Suppressor macrophage treated with lipopolysaccharide for 4 hours (primary cell): Measurements from ENCODE around the gene TTLL9.
A peak's percentile ranks its signal among the peaks of the same experiment; 100 is the strongest.

Experiments used
- DNase-seq: peaks from one replicate; pipeline ENCODE4 v3.0.0-alpha.2; 2020

The TTLL9 gene

DNA sequence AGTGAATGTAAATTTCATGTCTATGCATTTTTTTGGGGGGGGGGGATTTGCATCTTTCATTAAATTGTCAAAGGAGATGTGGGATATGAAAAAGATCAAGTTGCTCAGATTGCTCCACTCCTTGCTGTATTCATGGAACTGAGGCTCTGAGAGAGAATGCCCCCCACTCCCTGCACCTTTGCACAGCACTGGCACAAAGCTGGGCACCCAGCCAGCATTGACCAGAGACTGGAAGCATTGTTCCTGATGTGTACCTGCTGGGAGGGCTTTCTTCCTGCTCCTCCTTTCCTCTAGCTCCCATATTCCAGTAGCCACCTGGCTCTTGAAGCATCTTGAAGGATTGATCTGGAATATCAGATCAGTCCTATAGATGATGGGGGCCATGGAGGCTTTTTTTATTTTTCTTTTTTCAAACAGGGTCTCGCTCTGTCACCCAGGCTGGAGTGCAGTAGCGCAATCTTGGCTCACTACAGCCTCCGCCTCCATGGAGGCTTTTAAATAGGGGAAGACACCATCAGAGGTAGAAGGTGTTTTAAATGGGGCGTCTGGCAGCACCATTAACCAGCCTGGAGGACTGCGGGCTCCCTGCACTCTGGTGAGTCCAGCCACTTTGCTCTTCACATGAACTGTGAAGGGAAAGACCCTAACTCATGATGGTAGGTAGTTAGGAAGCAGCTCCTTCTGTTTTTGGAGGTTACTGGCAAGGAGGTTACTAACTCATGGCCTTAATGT is 11.0 kb upstream of the TTLL9 start:
- DNase-seq = no peak

DNA sequence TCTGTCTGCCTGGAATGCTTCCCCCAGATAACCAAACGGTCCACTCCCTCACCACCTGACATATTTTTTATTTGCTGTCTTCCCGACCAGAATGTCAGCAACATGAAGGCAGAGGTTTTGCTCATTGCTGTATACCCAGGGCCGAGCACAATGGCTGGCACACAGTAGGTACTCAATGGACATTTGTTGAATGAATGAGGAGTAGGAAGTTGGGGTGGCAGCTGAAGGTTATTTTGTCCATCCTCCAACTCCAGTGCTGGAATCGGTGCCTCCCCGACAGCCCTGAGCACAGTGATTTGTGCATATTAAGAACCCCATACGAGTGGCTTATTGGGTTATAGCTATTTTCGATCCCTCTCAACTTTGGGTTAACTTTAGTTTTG is 10.4 kb upstream of the TTLL9 start:
- no peak for DNase-seq

DNA sequence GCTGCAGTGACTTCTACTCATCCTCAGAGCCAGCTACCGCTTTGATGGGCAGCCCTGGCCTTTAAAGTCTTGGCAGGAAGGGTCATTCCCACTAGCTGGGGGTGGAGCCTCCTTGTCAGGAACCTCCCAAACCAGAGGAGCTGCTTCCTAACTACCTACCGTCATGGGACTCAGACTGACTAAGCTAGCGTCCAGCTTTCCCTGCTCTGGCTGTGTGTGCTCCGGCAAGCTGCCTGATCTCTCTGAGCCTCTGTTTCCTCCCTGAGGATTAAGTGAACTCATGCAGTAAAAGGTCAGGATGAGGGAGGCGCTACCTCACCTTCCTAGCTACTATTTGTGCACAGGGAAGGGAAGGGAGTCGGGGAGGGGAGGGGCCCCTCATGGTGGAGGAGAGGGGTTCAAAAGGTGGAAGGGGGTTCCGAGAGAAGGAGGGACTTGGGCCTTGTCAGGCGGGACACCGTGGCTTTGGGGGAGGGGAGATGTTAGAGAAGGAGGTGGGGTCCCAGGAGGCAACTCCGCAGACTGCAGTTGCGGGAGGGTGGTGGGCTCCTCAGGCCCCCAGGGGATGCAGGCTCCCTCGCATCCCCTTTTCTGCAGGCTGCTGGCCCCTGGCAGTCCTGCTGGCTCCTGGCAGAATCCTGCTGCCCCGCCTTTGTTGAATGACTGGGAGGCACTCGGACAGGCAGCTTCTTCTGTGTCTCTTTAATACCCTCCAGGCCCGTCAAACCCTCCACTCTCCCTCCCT is 9.9 kb upstream of the TTLL9 start:
- no peak for DNase-seq

DNA sequence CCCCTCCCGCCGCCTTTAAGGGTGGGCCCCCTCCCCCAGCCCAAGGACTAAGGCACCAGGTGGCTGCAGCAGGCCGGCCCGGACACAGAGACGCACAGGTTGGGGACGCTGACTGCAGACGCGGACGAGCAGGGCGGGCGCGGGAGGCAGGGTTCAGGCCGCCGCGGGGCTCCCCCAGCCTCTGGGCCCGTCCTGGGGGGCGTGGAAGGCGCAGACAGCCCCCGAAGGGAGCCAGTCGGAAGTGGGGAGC is 9.4 kb upstream of the TTLL9 start:
- no peak for DNase-seq

DNA sequence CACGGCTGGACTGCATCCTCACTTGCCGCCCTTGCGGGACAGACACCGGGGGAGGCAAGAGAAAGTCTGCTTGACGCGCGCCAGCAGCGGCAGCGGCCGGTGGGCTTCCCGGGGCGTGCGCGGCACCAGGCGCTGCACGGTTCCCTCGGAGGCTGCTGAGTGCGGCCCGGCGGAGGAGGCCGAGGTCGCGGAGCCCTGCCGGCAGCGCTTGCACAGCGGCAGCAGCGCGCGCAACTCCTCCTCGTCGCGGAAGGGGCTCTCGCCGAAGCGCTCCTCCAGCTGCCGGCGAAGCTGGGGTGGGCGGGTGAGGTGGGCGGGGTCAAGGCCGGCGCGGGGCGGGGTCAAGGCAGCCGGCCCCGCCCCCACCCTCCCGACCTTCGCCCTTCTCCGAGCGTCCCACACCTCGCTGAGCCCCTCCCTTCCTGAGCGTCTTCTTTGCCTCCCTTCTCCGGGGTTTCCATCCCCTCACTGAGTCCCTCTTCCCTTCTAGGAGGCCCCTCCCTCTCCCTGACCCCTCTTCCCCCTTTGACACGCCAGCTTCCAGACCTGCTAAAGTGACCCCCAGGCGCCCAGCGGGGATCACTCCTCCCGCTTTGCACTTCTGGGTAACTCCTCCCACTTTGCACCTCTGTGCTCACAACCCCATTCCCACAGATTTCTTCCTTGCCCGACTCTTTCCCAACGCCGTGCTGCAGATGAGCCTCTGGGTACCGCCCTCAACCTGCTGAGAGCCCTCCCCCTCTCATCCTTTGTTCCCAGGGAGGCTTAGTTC is 8.9 kb upstream of the TTLL9 start:
- peak; percentile 75 for DNase-seq

DNA sequence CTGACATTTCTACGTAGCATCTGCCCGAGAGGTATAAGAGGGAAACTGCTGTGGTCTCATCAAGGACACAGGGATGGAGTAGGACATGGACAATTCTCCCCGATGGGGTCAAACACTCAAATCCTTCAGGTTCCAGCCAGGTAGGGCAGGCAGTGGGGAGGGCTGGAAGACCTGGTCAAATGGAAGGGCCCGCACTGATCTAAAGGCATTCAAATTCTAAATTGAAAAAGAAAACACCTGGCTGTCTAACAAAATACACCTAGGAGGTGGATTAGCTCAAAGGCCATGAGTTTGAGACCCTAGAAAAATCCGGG is 8.3 kb upstream of the TTLL9 start:
- DNase-seq = no peak

DNA sequence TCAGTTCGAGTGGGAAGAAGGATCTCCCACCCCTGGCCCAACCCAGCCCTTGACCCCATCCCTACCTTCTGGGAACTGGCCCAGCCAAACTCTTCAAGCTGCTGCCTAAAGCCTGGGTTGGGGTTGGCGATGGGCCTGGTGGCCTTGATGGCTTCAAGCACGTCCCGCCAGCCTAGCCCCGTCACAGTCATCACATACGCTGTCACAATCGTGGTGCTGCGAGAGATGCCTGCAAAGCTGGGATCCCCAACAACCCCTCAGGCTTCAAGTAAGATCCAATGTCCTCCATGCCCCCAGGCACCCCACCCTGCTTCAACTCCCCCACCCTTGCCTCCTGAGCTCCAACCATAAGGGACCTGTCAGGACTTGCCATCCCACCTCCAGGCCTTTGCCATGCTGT is 7.9 kb upstream of the TTLL9 start:
- DNase-seq = no peak

DNA sequence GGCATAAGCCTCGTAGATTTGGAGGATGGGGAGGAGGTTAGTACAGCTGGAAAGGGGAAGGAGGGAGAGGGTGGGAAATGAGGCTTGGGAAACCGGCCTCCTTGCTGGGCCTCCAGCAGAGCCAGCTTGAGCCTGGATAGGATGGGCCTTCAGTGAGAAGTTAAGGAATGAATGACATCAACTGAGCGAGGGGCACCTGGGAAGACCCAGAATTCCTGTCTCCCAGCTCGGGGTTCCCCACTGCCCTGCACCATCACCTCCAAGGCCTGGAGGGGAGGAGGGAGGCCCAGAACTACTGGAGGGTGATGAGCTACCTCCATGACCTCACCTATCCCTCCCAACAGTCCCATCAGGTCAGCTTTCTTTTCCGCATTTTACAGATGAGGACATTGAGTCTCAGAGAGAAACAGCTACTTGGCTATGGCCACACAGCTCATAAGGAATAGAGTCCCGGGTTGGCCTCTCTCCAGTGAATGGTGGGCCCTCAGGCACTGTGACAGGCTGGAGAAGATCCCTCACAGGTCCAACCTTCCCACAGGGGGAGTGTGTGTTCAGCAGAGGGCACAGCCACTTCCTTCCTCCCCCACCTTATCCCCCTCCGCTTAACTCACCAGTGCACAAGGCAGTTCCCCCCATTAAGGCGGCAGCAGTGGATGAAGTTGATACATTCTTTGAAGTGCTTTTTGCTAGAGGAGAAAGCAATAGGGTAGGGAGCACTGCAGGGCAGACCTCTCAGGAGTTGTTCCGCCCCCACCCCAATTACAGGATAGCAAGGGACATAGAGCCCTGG is 6.9 kb upstream of the TTLL9 start:
- DNase-seq = no peak

DNA sequence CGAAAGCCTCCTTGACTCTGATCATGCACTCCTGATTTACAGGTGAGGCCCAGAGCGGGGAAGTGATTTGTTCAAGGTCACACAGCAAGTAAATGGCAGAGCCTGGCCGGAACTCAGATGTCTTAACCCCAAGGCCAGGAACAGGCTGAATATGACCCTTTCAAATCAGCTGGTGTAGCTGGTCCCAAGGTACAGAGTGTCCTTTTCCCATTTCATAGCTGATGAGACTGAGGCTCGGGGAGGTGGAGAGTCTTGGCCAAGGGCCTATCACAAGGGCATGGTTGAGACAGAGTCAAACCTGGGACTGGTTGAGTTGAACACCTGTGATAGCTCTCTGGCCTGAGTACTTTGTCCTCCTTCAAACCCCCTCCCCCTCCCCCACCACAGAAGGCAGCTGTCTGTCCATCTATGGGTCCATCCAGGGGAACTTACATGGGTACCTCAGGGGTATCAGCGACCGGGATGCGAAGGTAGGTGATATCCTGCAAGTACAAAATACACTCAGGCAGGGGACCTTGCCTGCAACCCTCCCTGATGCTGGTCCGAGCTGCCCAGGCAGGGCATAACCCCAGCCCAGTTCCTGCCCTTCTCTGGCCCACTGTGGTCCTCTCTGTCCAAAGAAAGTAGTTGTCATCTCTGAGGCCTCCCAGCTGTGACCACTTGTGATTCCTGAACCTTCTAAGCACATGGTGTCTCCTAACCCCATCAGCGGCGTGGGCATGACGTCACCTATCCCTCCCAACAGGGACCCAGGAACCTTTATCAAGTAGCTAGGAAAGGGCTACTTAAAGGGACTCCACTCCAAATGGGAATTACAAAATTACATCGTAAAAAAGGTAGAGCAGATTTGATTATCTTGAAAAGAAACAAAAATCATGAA is 5.7 kb upstream of the TTLL9 start:
- DNase-seq = no peak

DNA sequence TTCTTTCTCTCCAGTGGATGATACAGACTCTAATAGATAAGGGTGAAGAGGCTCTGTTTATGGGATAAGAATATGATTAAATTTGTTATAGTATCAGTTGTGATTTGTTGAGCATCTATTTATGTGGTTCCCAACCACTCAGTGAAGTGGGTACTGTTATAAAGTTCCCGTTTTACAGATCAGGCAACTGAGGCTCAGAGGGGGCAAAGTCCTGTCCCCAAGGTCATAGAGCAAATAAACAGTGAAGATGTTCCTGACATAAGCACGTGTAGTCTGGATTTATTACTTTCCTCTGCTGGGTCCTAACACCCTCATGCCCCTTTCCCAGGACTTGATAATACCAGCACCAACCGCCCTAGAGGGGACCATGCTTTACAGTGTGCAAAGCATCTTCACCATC is 4.2 kb upstream of the TTLL9 start:
- DNase-seq = no peak

DNA sequence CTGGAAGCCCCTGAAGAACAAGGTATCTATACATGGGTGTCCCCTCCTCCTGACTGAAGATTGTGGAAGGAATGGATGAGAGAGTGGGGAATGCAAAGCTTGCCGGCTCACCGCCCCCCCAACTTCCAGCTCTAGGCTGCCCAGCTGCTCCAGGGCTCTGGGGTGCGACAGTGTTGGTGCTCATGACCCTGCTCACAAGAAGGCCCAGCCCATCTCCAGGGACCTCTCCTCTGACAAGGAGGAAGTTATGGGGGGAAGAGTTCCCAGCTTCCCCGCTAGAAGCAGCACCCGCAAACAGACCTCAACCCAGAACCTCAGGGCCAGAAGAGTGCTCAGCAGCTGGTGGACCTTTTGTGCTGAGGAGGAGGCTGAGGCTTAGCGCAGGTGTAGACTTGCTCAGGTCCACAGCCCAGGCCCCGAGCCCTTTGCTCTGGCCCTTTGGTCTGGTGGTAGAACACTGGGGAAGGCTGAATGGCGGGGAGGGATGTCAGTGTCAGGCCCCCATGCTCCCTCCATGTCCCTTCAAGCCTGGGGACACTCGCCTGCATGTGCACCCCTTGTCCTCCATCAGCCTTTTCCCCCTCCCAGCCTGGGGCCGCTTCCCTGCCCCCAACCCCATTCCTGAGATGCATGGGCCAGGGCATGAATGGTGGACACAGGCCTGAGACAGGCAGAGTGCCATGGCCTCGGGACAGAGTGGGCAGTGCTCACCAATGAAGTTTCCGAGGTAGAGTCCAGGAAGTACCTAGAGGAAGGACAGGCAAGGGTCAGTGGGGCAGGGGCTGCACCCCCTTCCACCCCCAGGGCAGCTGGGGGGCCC is 1.4 kb upstream of the TTLL9 start:
- DNase-seq = no peak

DNA sequence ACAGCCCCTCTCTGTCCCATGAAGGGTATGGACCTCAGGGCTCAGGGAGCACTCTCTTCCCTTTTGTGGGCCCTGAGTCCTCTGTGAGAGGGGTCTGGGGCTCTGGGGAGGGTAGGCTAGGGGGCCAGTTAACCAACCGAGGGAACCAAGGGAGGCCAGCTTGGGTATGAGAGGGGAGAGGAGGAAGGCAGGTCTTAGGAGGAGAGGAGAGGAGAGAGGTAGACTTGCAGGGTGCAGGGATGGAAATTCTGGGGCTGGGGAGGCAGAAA is 827 bp upstream of the TTLL9 start:
- no peak for DNase-seq

DNA sequence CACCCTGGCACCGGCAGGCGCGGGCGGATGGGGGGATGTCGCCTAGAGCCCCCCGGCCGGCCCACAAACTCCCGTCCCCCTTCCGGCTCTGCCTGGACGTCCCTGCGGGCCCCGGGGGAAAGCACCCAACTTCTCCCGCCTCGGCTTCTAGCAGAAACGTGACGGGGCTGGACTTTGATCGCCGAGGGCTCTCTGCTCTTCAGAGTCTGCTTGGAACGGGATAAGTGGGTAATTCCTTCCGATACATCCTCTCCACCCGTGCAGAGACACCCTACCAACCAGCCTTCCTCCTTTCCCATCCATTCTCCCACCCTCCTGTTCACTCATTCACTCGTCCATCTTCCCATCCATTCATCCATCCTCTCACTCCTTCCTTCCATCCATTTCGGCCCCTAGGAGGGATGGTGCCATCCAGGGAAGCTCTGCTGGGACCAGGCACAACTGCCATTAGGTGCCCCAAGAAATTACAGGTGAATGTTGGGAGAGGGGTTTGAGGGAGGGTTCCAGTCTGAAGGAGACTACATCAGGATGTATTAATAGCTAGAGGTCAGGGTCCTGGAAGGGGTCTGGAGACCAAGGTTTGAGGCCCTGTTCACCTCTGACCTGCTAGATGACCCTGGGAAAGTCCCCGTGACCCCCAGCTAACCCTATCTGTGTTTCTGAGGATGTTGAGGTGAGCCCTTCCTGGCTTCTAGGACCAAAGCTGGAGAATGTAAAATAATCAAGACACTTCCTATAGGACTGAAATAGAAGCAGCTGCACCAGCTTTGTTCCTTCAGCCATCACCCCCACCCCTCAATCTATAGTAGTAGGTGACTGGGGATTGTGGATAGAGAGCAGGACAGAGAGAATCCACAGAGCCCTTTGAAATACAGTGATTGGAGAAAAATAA is 538 bp downstream of the TTLL9 start:
- DNase-seq = no peak

DNA sequence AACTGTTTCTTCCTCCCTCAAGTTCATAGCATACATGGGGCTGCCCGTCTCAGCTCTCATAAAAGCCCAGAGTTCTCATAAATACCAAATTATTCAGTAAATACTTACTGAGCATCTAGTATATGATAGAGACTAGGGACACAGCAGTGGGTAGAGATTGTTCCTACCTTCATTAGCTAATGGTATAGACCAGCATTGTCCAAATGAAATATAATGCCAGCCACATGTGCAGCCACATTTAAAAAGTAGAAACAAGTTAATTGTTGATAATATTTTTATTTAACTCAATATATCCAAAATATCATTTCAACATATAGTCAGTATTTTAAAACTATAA is 1.2 kb downstream of the TTLL9 start:
- DNase-seq = no peak

DNA sequence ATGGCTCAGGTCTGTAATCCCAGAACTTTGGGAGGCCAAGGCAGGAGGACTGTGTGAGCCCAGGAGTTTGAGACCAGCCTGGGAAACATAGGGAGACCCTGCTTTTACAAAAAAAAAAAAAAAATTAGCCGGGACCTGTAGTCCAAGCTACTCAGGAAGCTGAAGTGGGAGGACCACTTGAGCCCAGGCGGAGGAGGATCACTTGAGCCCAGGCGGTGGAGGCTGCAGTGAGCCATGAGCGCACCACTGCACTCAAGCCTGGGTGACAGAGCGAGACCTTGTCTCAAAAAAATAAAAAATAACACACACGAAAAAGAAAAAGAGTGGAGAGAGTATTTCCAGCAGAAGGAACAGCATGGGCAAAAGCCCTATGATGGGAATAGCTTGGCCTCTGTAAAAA is 2.0 kb downstream of the TTLL9 start:
- no peak for DNase-seq

DNA sequence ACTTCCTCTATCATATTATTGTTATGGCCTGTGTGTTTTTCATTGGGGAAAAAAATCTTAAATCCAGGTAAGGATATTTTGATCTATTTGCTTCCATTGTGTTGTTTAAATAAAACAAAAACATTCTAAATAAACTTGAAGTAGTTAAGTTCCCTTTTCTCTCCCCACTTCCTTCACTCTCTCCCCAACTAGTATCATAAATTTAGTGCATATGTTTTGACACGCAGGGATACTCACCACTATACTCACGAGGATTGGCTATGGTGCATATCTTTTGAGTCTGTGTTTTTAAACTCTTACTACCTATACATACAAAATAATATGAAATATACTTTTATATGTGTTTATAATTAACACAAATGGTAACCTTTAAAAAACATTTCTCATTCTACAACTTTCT is 5.2 kb downstream of the TTLL9 start:
- no peak for DNase-seq

DNA sequence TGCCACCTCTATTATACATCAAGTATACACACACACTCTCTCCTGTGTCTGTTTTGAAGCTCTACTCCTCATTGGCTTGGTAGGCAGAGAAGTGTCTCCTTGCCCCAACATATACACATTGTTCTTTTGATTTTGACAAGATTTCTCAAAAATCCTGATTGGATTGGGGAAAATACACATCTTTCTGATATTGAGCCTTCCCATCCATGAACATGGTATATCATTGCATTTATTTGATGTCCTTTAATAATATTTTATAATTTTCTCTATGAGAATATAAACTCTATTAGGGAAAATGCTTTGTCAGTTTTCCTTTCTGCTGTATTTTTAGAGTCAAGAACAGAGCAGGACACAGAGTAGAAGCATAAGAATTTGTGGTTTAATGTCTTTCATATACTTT is 7.2 kb downstream of the TTLL9 start:
- no peak for DNase-seq

DNA sequence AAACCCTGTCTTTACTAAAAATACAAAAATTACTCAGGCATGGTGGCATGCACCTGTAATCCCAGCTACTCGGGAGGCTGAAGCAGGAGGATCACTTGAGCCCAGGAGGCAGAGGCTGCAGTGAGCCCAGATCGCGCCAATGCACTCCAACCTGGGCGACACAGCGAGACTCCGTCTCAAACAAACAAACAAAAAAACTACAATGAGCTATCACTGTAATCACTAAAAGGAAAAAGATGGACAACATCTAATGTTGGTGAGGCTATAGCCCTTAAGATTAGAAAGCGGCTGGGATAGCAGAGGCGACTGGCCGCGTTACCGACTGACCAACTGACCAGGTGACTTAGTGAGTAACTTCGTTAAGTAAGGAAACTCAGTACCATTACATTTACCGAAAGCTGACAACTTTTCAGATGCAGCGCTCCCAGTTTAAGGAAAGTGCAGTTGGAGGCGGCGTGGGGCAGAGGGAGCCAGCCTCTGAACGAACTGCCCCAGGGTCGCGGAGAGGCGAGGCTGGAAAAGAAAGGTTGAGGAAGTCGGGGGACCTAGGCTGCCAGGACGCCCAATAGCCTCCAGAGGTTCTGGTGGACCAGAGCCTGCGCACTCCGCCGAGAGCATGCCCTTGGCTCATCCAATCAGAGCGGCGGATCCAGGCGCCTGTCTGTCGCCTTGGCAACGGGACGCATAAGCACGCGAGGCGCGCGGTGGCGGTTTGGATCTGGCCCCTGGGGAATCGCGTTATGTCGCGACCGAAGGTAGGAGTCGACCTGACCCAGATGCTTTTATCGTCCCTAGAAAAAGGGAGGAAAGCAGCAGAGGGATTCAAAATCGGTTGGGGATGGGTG is 8.9 kb downstream of the TTLL9 start:
- peak; percentile 98 for DNase-seq

DNA sequence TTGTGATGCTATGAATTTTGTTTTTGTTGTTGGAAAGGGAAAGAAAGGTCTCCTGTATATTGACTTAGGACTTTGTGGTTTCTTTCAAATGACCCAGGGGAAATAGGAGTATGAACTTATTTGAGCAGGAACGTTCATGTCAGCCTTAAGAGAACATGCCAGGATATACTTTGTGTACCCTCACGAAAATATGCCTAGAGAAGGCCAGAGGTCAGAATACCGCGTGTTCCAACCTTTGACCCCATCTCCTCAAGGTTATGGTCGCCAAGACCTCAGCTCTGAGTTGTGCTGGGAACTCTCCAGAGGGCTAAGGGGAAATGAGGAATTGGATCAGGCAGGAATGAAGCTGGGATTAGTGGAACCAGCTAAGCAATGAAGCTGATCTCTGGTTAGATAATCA is 11.5 kb downstream of the TTLL9 start:
- no peak for DNase-seq

DNA sequence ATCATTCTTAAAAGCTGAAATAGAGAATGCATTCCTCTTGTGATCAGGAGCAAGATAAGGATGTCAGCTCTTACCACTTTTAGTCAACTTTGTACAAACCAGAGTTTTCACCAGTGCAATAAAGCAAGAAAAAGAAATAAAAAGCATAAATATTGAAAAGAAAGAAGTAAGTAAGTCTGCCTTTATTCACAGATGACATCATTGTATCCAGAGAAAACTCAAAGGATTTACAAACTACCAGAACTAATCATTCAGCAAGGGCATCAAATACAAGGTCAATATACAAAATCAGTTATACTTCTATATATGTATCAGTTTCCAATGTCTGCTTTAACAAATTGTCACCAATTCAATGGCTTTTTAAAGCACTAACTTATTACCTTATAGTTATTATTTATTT is 13.4 kb downstream of the TTLL9 start:
- no peak for DNase-seq
